Upper lobe of left lung (tissue), 6 donors: ENCODE results near the gene RUFY3. TPM values are rescaled to one million over a fixed set of nuclear protein-coding genes. Genes with fewer than 3 reads are reported as not detected.
A peak's percentile ranks its signal among the peaks of the same experiment; 100 is the strongest.

Experiments used
- ATAC-seq, 2 donors: fragments of 200-7000 bp; cut with Tn5 transposase; one replicate each; pipeline ENCODE4 v1.9.1; 2022; ENCODE audit warnings: mild to moderate bottlenecking in 2 of 2, moderate library complexity in 2 of 2; ENCODE audit not compliant: low FRiP score in 2 of 2
- DNase-seq, 2 donors: peaks; one replicate each; pipeline ENCODE4 v3.0.0-alpha.2; 2019 to 2020
- H3K27ac ChIP-seq, 4 donors: fragments of 200-600 bp; sonication (generic); one replicate each; pipeline ENCODE4 v1.5.1; 2016 to 2019
- H3K27me3 ChIP-seq, 4 donors: fragments of 200-600 bp; sonication (generic); one replicate each; pipeline ENCODE4 v1.5.1; 2017 to 2019
- H3K36me3 ChIP-seq, 4 donors: fragments of 200-600 bp; sonication (generic); one replicate each; pipeline ENCODE4 v1.5.1; 2016 to 2019
- H3K4me1 ChIP-seq, 4 donors: fragments of 200-600 bp; sonication (generic); one replicate each; pipeline ENCODE4 v1.5.1; 2018 to 2019
- H3K4me3 ChIP-seq, 4 donors: fragments of 200-600 bp; sonication (generic); one replicate each; pipeline ENCODE4 v1.5.1; 2017 to 2019; ENCODE audit warnings: mild to moderate bottlenecking in 2 of 4, moderate library complexity in 1 of 4
- H3K9me3 ChIP-seq, 4 donors: fragments of 200-600 bp; sonication (generic); one replicate each; pipeline ENCODE4 v1.5.1; 2018 to 2019
- EP300 ChIP-seq, 4 donors: sonication (generic); formaldehyde crosslinking; IDR thresholded peaks; one replicate each; pipeline ENCODE4 v1.5.1; 2017; ENCODE audit warnings: antibody characterized with exemption in 4 of 4, control low read depth in 2 of 4
- POLR2A ChIP-seq, 4 donors: fragments of 450-650 bp; IDR thresholded peaks; one replicate each; pipeline ENCODE4 v1.5.1; 2016 to 2017; ENCODE audit warnings: antibody characterized with exemption in 4 of 4, mild to moderate bottlenecking in 2 of 4
- POLR2AphosphoS5 ChIP-seq, 2 donors: sonication (generic); formaldehyde crosslinking; IDR thresholded peaks; one replicate each; pipeline ENCODE4 v1.5.1; 2017; ENCODE audit warnings: antibody characterized with exemption in 2 of 2
- WGBS, 2 donors: methylation state at CpG; one replicate each; pipeline ENCODE4 v1.1.5; 2017 to 2018; 5-methylcytosine and 5-hydroxymethylcytosine counted together
- total RNA-seq, 6 donors: library from RNA; depleted of rRNA in 4 of 6; stranded (reverse); fragments of >200 nt in 4 of 6; gene quantifications; one replicate each; pipeline versions ENCODE4 v1.1.0 to v1.2.1, GENCODE V29; 2016 to 2021
- TF ChIP-seq, protein P1 (sequence below), 6 experiments: fragments of 450-650 bp in 4 of 6; fragments of 200-600 bp in 2 of 6; sonication (generic) in 2 of 6; IDR thresholded peaks; one replicate each; pipeline ENCODE4 v1.5.1; 2016 to 2019; ENCODE audit warnings: antibody characterized with exemption in 6 of 6
- donor health status: DM: no; HTN: no; CAD: no; lungs with moderate emphysema.
- donor health status: DM: no; HTN: yes; CAD: no; lungs with severe emphysema.

Gene RUFY3
- total RNA-seq, 6 donors from 2014 or later: 65.1 to 161 (median 80.8) TPM

DNA sequence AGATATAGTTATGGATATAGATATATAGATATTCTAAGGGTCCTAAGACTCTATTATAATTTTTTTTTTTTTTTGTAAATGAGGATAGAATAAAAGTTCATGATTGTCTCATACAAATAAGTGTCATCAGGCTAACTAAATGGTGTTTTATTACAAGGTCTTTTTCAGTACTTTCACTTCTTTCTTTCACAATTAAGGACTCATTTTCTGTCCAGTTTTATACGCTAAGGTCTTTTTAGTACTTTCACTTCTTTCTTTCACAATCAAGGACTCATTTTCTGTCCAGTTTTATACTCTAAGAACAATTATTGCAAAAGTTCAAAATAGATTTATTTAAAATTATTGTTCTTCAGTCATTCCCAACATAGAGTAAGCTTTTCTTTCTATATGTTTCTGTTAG, 32.7 kb downstream of the RUFY3 start:
- ATAC-seq (peak in 1 of 2 donors; percentile 34), DNase-seq (no peak)
- H3K36me3 ChIP-seq: no peaks in the 10 kb centered on the region
- no peaks in the 10 kb centered on the region for H3K27me3 ChIP-seq
- 75 to 76% methylated on average over 1 of the region's 1 CpG for WGBS, 2 donors
- TF ChIP-seq POLR2AphosphoS5 (IDR thresholded peaks at IDR 0.05) (no peak), POLR2A (IDR thresholded peaks at IDR 0.05) (no peak), EP300 (IDR thresholded peaks at IDR 0.05) (no peak)
- no peak overlapping the region for H3K4me3 ChIP-seq
- H3K4me1 ChIP-seq: peaks cover 3 to 11% (median 6%) of the 10 kb centered on the region in 4 donors
- peak overlapping the region in 1 of 4 donors; percentile 1 for H3K27ac ChIP-seq
- H3K9me3 ChIP-seq: no peaks in the 10 kb centered on the region

DNA sequence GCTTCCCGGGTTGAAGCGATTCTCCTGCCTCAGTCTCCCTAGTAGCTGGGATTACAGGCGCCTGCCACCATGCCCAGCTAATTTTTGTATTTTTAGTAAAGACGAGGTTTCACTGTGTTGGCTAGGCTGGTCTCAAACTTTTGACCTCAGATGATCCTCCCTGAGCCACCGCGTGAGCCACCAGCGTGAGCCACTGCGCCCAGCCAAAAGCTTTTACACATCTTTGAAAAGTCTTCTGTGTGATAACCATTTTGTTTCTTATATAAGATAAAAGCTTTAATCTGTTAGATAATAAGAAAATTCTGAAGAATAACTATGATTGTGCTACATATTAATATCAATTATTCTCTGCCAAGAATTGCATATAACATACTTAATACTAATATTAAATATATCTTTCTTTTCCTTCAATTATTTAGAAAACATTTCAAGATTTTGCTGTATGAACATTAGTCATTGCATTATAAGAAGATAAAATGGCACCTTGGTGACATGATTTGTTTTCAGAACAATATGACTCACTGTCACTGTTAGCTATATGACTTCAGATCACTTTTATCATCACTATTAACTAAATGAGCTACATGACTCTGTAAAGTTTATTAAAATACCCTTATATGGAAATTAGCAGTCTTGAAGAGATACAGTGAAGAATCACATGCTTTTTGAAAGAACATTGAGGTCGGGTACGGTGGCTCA, 33.4 kb downstream of the RUFY3 start:
- no peak for DNase-seq
- no peaks in the 10 kb centered on the region for H3K9me3 ChIP-seq
- WGBS, 2 donors: 91 to 92% methylated on average over 10 of the region's 10 CpGs
- peak overlapping the region in 1 of 4 donors; percentile 1 for H3K27ac ChIP-seq
- no peaks in the 10 kb centered on the region for H3K36me3 ChIP-seq
- H3K27me3 ChIP-seq: no peaks in the 10 kb centered on the region
- peaks cover 9 to 14% (median 11%) of the 10 kb centered on the region in 4 donors for H3K4me1 ChIP-seq
- no peak for TF ChIP-seq EP300 (IDR thresholded peaks at IDR 0.05)
- no peak for ATAC-seq
- H3K4me3 ChIP-seq: no peak overlapping the region

DNA sequence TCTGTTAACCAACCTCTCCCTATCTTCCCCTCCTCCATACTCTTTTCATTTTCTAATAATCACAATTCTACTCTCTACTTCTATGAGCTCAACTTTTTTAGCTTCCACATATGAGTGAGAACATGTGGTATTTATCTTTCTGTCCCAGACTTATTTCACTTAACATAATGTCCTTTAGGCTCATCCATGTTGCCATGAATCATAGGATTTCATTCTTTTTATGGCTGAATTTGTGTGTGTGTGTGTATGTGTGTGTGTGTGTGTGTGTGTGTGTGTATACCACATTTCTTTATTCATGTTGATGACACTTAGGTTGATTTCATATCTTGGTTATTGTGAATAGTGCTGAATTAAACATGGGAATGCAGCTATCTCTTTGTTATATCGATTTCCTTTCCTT, 37.4 kb downstream of the RUFY3 start:
- H3K27ac ChIP-seq: peak overlapping the region in 2 of 4 donors; percentile 2 to 39
- peaks cover 10 to 12% (median 11%) of the 10 kb centered on the region in 4 donors for H3K4me1 ChIP-seq
- peak overlapping the region in 2 of 4 donors; percentile 1 to 30 for H3K4me3 ChIP-seq
- 68 to 71% methylated on average over 1 of the region's 1 CpG for WGBS, 2 donors
- H3K27me3 ChIP-seq: no peaks in the 10 kb centered on the region
- peaks cover 0 to 8% (median 2%) of the 10 kb centered on the region in 4 donors for H3K36me3 ChIP-seq
- no peak for DNase-seq
- TF ChIP-seq POLR2AphosphoS5 (IDR thresholded peaks at IDR 0.05): no peak
- no peak for TF ChIP-seq POLR2A (IDR thresholded peaks at IDR 0.05)
- TF ChIP-seq, protein P1, sequence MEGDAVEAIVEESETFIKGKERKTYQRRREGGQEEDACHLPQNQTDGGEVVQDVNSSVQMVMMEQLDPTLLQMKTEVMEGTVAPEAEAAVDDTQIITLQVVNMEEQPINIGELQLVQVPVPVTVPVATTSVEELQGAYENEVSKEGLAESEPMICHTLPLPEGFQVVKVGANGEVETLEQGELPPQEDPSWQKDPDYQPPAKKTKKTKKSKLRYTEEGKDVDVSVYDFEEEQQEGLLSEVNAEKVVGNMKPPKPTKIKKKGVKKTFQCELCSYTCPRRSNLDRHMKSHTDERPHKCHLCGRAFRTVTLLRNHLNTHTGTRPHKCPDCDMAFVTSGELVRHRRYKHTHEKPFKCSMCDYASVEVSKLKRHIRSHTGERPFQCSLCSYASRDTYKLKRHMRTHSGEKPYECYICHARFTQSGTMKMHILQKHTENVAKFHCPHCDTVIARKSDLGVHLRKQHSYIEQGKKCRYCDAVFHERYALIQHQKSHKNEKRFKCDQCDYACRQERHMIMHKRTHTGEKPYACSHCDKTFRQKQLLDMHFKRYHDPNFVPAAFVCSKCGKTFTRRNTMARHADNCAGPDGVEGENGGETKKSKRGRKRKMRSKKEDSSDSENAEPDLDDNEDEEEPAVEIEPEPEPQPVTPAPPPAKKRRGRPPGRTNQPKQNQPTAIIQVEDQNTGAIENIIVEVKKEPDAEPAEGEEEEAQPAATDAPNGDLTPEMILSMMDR (IDR thresholded peaks at IDR 0.05): no peak
- no peak for TF ChIP-seq EP300 (IDR thresholded peaks at IDR 0.05)
- no peak for ATAC-seq
- no peaks in the 10 kb centered on the region for H3K9me3 ChIP-seq

DNA sequence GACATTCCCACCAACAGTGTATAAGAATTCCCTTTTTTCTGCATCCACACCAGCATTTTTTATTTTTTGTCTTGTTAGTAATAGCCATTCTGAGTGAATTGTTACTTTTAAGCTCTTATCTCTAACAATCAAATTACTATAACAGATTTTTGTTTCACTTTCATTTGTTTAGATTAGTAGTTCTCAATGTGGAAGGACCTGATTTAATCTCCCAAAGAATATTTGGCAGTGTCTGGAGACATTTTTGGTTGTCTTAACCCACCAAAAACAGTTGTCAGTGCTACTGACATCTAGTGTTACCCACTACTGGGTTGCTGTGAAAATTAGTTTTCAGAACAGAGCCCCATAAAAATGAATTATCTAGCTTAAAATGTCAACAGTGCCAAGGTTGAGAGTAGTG, 37.9 kb downstream of the RUFY3 start:
- ATAC-seq (no peak), DNase-seq (no peak)
- Histone ChIP-seq H3K4me3 (peak overlapping the region in 2 of 4 donors; percentile 1 to 30), H3K27me3 (no peaks in the 10 kb centered on the region), H3K36me3 (peaks cover 0 to 13% (median 3%) of the 10 kb centered on the region in 4 donors), H3K4me1 (peaks cover 10 to 12% (median 11%) of the 10 kb centered on the region in 4 donors), H3K9me3 (no peaks in the 10 kb centered on the region), H3K27ac (peak overlapping the region in 2 of 4 donors; percentile 2 to 39)
- TF ChIP-seq, protein P1 (IDR thresholded peaks at IDR 0.05): no peak
- TF ChIP-seq EP300 (IDR thresholded peaks at IDR 0.05): no peak
- TF ChIP-seq POLR2A (IDR thresholded peaks at IDR 0.05): no peak
- no peak for TF ChIP-seq POLR2AphosphoS5 (IDR thresholded peaks at IDR 0.05)

DNA sequence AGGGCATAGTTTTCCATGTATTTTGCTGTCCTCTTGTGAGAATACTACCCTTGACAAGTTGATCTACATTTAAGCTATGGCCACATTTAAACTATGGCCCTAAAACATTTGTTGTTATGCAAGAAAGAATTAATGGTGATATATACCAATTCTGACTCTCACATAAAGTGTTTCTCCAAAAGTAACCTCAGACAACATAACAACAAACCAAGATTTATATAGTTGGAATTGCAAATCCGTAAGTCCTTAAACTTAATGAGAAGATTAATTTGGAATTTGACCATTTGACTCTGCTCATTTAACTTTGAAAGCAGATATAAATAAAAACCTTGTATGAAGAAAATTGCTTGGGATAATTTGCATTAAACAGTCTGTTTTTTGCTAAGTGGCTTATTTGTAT, 38.9 kb downstream of the RUFY3 start:
- no peak overlapping the region for H3K27ac ChIP-seq
- TF ChIP-seq POLR2AphosphoS5 (IDR thresholded peaks at IDR 0.05) (no peak), EP300 (IDR thresholded peaks at IDR 0.05) (no peak), POLR2A (IDR thresholded peaks at IDR 0.05) (no peak)
- TF ChIP-seq, protein P1 (IDR thresholded peaks at IDR 0.05): no peak
- H3K36me3 ChIP-seq: peaks cover 0 to 20% (median 4%) of the 10 kb centered on the region in 4 donors
- 79 to 100% methylated on average over 1 of the region's 1 CpG for WGBS, 2 donors
- H3K27me3 ChIP-seq: no peaks in the 10 kb centered on the region
- H3K4me3 ChIP-seq: no peak overlapping the region
- DNase-seq (no peak), ATAC-seq (no peak)
- H3K9me3 ChIP-seq: no peaks in the 10 kb centered on the region
- H3K4me1 ChIP-seq: peaks cover 10 to 12% (median 11%) of the 10 kb centered on the region in 4 donors
